GM13976 (cell line): ENCODE measurements around the gene SLC26A6.

Experiments
- DNase-seq: peaks from one replicate; pipeline ENCODE4 v3.0.0; 2012; ENCODE audit warnings: low spot score
- in situ Hi-C: fragments of 300-500 bp; cut with MboI; formaldehyde crosslinking; loops from one replicate; pipeline ENCODE4 v1.12.0; 2022; ENCODE audit warnings: low sequenced_read_pairs, mixed read lengths, inconsistent platforms; ENCODE audit not compliant: unreplicated experiment
- TF ChIP-seq, protein P1 (sequence below): IDR thresholded peaks from 2 replicates; pipeline ENCODE4 v1.5.1; 2012; ENCODE audit warnings: borderline replicate concordance, mild to moderate bottlenecking; ENCODE audit not compliant: insufficient read depth; ENCODE audit errors: extremely low read depth, missing control alignments, control extremely low read depth

The SLC26A6 gene

DNA sequence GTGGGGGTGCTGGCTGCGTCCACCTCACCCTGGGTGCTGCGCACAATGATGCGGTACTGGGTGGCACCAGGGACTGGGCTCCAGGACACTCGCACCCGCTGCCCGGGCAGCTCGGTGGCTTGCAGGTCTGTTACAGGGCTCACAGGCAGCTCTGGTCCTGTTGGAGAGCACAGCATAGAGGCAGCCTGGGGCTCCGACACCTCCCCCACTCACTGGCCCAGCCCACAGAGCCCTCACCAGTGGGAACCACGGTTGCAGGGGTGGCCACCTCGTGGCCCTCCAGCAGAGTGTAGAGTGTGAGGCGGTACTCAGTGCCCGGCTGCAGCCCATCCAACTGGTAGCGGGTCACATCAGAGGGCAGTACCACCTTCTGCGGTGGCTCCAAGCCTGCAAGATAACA lies 43.8 kb downstream of the SLC26A6 start:
- in situ Hi-C loops: no loop called here
- TF ChIP-seq, protein P1, sequence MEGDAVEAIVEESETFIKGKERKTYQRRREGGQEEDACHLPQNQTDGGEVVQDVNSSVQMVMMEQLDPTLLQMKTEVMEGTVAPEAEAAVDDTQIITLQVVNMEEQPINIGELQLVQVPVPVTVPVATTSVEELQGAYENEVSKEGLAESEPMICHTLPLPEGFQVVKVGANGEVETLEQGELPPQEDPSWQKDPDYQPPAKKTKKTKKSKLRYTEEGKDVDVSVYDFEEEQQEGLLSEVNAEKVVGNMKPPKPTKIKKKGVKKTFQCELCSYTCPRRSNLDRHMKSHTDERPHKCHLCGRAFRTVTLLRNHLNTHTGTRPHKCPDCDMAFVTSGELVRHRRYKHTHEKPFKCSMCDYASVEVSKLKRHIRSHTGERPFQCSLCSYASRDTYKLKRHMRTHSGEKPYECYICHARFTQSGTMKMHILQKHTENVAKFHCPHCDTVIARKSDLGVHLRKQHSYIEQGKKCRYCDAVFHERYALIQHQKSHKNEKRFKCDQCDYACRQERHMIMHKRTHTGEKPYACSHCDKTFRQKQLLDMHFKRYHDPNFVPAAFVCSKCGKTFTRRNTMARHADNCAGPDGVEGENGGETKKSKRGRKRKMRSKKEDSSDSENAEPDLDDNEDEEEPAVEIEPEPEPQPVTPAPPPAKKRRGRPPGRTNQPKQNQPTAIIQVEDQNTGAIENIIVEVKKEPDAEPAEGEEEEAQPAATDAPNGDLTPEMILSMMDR: no peak
- DNase-seq: no peak

DNA sequence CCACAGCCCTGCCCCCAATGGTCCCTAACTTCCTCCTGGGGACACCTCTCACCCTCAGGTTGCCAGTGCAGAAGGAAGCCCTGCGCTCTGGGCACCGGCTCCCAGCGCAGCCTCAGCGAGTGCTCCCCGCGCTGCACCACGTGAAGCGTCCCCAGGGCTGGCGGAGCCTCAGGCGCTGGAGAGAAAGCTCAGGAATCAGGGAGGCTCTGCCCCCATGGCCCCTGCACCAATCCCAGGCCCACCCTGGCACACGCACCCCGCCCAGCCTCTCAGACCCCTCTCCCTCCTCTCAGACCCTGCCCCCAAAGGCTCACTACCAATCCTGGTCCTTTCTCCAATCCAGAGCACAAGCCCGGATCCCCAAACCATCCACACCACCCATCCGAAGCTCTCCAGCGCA lies 47.0 kb downstream of the SLC26A6 start:
- in situ Hi-C loops: no loop called here

DNA sequence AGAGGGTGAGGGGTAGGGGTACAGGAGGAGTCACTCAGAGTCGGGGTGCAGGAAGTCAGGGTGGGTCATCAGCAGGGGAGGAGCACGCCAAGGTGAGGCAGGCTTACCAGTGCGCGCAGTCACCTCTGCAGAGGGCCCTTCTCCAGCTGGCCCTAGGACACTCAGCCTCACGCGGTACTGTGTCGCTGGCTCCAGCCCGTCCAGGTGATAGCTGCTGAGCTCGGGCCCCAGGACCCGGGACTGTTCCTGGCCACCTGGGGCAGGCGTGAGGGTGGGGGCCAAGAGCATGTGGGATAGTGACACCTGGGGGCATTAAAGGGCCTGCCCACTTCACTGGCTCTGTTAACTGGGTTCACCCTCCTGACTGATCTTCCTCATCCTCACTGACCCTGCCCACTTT lies 47.6 kb downstream of the SLC26A6 start:
- TF ChIP-seq, protein P1: no peak
- no peak for DNase-seq
- in situ Hi-C loops: no loop called here

More for the DNA sequence above, 47.0 kb downstream of the SLC26A6 start:
- TF ChIP-seq, protein P1: no peak
- no peak for DNase-seq

- in situ Hi-C loops: no loop called here
- TF ChIP-seq, protein P1: no peak
- DNase-seq: no peak
Measured at GRCh38 chr3:48585411-48585810, 49.9 kb downstream of the SLC26A6 start.

- in situ Hi-C loops: no loop called here
- TF ChIP-seq, protein P1: no peak
Measured at GRCh38 chr3:48584836-48585235, 50.4 kb downstream of the SLC26A6 start.

DNA sequence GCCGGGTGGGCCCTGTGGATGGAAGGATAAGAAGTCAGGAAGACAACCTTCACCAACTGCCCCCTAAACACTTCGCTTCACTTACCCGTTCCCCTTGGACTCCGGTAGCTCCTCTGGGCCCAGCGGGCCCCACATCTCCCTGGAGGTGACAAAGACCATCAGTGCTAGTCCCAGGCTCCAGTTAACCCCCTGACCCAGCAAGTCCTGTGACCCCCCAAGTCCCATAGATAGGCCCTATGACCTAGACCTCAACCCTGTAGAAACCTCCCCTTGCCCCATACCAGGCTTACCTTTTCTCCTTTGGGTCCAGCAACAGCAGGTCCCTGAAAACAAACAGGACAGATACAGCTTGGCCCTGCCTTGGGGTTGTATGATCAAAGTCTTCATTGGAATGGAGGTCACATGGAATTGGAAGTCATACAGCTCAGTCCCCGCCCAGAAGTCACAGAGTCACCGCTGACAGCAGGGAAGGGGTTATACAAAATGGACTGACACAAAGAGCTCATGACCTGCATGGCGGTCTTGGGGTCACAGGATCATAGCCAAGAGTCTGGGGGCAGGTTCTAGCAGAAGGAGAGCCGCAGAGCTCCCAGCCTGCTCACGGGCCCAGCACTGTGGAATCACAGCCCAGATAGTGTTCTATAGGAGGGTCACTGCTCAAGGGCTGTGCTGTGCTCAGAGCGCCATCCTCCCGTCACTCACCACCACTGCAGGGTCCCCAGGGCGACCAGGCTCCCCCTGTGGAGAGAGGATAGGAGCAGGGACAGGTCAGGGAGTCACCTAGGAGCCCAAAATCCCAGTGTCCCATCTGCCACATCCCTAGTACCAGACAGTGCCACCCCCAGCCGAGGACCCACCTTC lies 53.4 kb downstream of the SLC26A6 start:
- DNase-seq: no peak
- TF ChIP-seq, protein P1: no peak
- in situ Hi-C loops: no loop called here

More at GRCh38 chr3:48584836-48585235, 50.4 kb downstream of the SLC26A6 start:
- no peak for DNase-seq
